Ectodermal cell (in vitro differentiated cells): Measurements from ENCODE around the gene TBXAS1.

Source experiments
- H3K27ac ChIP-seq: 2 replicates; pipeline ENCODE4 v1.7.0; 2013; ENCODE audit warnings: mild to moderate bottlenecking, low read depth, low read length; ENCODE audit not compliant: insufficient read depth, poor library complexity, severe bottlenecking
- H3K27me3 ChIP-seq: 2 replicates; pipeline ENCODE4 v1.7.0; 2013; ENCODE audit warnings: mild to moderate bottlenecking, low read length; ENCODE audit not compliant: insufficient read depth, control insufficient read depth, poor library complexity, severe bottlenecking
- H3K36me3 ChIP-seq: one replicate; pipeline ENCODE4 v1.7.0; 2013; ENCODE audit warnings: low read length; ENCODE audit not compliant: control insufficient read depth, insufficient read depth
- H3K4me1 ChIP-seq: one replicate; pipeline ENCODE4 v1.7.0; 2013; ENCODE audit warnings: low read length; ENCODE audit not compliant: control insufficient read depth, insufficient read depth
- H3K4me3 ChIP-seq: 2 replicates; pipeline ENCODE4 v1.7.0; 2013; ENCODE audit warnings: low read depth, low read length, control low read depth; ENCODE audit not compliant: insufficient read depth
- H3K9me3 ChIP-seq: 2 replicates; pipeline ENCODE4 v1.7.0; 2013; ENCODE audit warnings: mild to moderate bottlenecking, low read length, moderate library complexity; ENCODE audit not compliant: control insufficient read depth
- WGBS, 2 experiments: methylation state at CpG; one replicate each; pipeline ENCODE4 v1.1.7; 2013; ENCODE audit warnings: missing lambda C conversion rate in 2 of 2; 5-methylcytosine and 5-hydroxymethylcytosine counted together

The TBXAS1 gene

GRCh38 chr7:140039066-140039465 is 210.0 kb downstream of the TBXAS1 start:
- WGBS, 2 experiments: 93 to 94% methylated on average over 7 of the region's 7 CpGs
- Histone ChIP-seq H3K9me3 (no peaks in the 10 kb centered on the region), H3K27ac (no peak overlapping the region), H3K4me1 (no peaks in the 10 kb centered on the region), H3K36me3 (no peaks in the 10 kb centered on the region), H3K27me3 (no peaks in the 10 kb centered on the region), H3K4me3 (no peak overlapping the region)

- H3K4me1 ChIP-seq: no peaks in the 10 kb centered on the region
- H3K9me3 ChIP-seq: no peaks in the 10 kb centered on the region
- H3K4me3 ChIP-seq: no peak overlapping the region
- H3K27me3 ChIP-seq: no peaks in the 10 kb centered on the region
- H3K27ac ChIP-seq: no peak overlapping the region
- no peaks in the 10 kb centered on the region for H3K36me3 ChIP-seq
- WGBS, 2 experiments: 95 to 97% methylated on average over 12 of the region's 12 CpGs
Measured at GRCh38 chr7:140039896-140040295, 210.8 kb downstream of the TBXAS1 start.

- Histone ChIP-seq H3K36me3 (no peaks in the 10 kb centered on the region), H3K9me3 (no peaks in the 10 kb centered on the region), H3K27ac (no peak overlapping the region), H3K27me3 (no peaks in the 10 kb centered on the region), H3K4me1 (no peaks in the 10 kb centered on the region), H3K4me3 (no peak overlapping the region)
- 94 to 95% methylated on average over 12 of the region's 12 CpGs for WGBS, 2 experiments
Measured at GRCh38 chr7:140041659-140042385, 212.8 kb downstream of the TBXAS1 start.

GRCh38 chr7:140042386-140042670 is 213.3 kb downstream of the TBXAS1 start:
- no peak overlapping the region for H3K27ac ChIP-seq
- no peaks in the 10 kb centered on the region for H3K9me3 ChIP-seq
- H3K4me3 ChIP-seq: no peak overlapping the region
- no peaks in the 10 kb centered on the region for H3K4me1 ChIP-seq
- no peaks in the 10 kb centered on the region for H3K27me3 ChIP-seq
- no peaks in the 10 kb centered on the region for H3K36me3 ChIP-seq
- WGBS, 2 experiments: 95 to 96% methylated on average over 10 of the region's 10 CpGs

GRCh38 chr7:140044251-140044650 is 215.2 kb downstream of the TBXAS1 start:
- Histone ChIP-seq H3K36me3 (no peaks in the 10 kb centered on the region), H3K27me3 (no peaks in the 10 kb centered on the region)
- 93 to 96% methylated on average over 6 of the region's 6 CpGs for WGBS, 2 experiments

GRCh38 chr7:140045697-140046096 is 216.6 kb downstream of the TBXAS1 start:
- no peak overlapping the region for H3K4me3 ChIP-seq
- no peaks in the 10 kb centered on the region for H3K36me3 ChIP-seq
- H3K27me3 ChIP-seq: no peaks in the 10 kb centered on the region
- 90 to 94% methylated on average over 6 of the region's 6 CpGs for WGBS, 2 experiments
- H3K27ac ChIP-seq: no peak overlapping the region
- no peaks in the 10 kb centered on the region for H3K4me1 ChIP-seq
- H3K9me3 ChIP-seq: no peaks in the 10 kb centered on the region

More at GRCh38 chr7:140044251-140044650, 215.2 kb downstream of the TBXAS1 start:
- no peaks in the 10 kb centered on the region for H3K4me1 ChIP-seq
- no peaks in the 10 kb centered on the region for H3K9me3 ChIP-seq
- H3K4me3 ChIP-seq: no peak overlapping the region
- no peak overlapping the region for H3K27ac ChIP-seq

GRCh38 chr7:140047197-140047596 is 218.1 kb downstream of the TBXAS1 start:
- H3K4me1 ChIP-seq: no peaks in the 10 kb centered on the region
- no peak overlapping the region for H3K27ac ChIP-seq
- no peak overlapping the region for H3K4me3 ChIP-seq
- H3K27me3 ChIP-seq: no peaks in the 10 kb centered on the region
- no peaks in the 10 kb centered on the region for H3K9me3 ChIP-seq
- WGBS, 2 experiments: 96% methylated on average over 3 of the region's 3 CpGs
- H3K36me3 ChIP-seq: no peaks in the 10 kb centered on the region

- Histone ChIP-seq H3K4me1 (no peaks in the 10 kb centered on the region), H3K27ac (no peak overlapping the region), H3K36me3 (no peaks in the 10 kb centered on the region), H3K9me3 (no peaks in the 10 kb centered on the region), H3K4me3 (no peak overlapping the region), H3K27me3 (no peaks in the 10 kb centered on the region)
- WGBS, 2 experiments: 89 to 90% methylated on average over 2 to 4 of the region's 4 CpGs
Measured at GRCh38 chr7:140048138-140048537, 219.1 kb downstream of the TBXAS1 start.

- WGBS, 2 experiments: 83 to 89% methylated on average over 1 of the region's 1 CpG
- Histone ChIP-seq H3K9me3 (no peaks in the 10 kb centered on the region), H3K27ac (no peak overlapping the region), H3K27me3 (no peaks in the 10 kb centered on the region), H3K4me1 (no peaks in the 10 kb centered on the region), H3K4me3 (no peak overlapping the region), H3K36me3 (no peaks in the 10 kb centered on the region)
Measured at GRCh38 chr7:140048989-140049338, 219.9 kb downstream of the TBXAS1 start.

- H3K9me3 ChIP-seq: no peaks in the 10 kb centered on the region
- no peaks in the 10 kb centered on the region for H3K36me3 ChIP-seq
- H3K4me1 ChIP-seq: no peaks in the 10 kb centered on the region
- no peak overlapping the region for H3K27ac ChIP-seq
- H3K27me3 ChIP-seq: no peaks in the 10 kb centered on the region
- H3K4me3 ChIP-seq: no peak overlapping the region
- WGBS, 2 experiments: 83 to 92% methylated on average over 5 of the region's 5 CpGs
Measured at GRCh38 chr7:140049339-140050024, 220.4 kb downstream of the TBXAS1 start.
